DND-41 (cell line): Measurements from ENCODE around the gene STRIP1.

Source experiments
- EZH2 ChIP-seq: IDR thresholded peaks from 3 replicates; pipeline ENCODE4 v1.6.1; 2012; ENCODE audit warnings: borderline replicate concordance, low read depth, mild to moderate bottlenecking, moderate library complexity, low read length, inconsistent platforms; ENCODE audit not compliant: severe bottlenecking
- TF ChIP-seq, protein P1 (sequence below): IDR thresholded peaks from 2 replicates; pipeline ENCODE4 v1.5.1; 2012; ENCODE audit warnings: borderline replicate concordance, low read length, moderate library complexity, mild to moderate bottlenecking; ENCODE audit not compliant: poor library complexity, severe bottlenecking; ENCODE audit errors: extremely low read depth

DNA sequence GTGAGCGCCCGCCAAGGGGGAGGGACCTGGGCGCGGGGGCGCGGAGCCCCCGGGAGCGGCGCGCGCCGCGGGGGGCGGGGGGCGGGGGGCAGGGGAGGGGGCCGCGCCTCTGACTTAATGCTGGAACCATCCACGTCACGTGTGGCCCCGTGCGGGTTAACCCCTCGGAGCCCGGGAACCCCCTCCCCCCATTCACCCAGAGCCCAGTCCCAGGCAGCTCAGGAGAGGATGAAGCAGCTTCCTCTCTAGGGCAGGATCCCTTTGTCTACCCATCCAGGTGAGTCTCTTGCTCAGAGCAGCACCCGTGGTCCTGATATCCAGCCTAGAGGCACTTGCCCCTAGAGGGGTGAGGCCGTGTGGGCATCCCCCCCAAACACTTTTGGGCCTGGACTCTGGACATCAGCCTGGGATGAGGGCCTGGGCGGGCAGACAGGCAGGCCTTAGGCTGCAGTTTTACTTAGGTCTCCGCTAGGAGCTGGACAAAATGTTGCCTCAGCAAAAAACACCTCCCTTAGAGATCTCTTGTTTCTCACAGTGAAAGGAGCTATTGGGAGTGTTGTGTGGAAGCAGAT, 36.3 kb downstream of the STRIP1 start, which contains the start of gene ALX3:
- TF ChIP-seq, protein P1, sequence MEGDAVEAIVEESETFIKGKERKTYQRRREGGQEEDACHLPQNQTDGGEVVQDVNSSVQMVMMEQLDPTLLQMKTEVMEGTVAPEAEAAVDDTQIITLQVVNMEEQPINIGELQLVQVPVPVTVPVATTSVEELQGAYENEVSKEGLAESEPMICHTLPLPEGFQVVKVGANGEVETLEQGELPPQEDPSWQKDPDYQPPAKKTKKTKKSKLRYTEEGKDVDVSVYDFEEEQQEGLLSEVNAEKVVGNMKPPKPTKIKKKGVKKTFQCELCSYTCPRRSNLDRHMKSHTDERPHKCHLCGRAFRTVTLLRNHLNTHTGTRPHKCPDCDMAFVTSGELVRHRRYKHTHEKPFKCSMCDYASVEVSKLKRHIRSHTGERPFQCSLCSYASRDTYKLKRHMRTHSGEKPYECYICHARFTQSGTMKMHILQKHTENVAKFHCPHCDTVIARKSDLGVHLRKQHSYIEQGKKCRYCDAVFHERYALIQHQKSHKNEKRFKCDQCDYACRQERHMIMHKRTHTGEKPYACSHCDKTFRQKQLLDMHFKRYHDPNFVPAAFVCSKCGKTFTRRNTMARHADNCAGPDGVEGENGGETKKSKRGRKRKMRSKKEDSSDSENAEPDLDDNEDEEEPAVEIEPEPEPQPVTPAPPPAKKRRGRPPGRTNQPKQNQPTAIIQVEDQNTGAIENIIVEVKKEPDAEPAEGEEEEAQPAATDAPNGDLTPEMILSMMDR, result no peak
- TF ChIP-seq EZH2, result no peak
